GM23248 (cell line): ENCODE data around the gene NAV3. TPM values are rescaled to one million over a fixed set of nuclear protein-coding genes. Genes with fewer than 3 reads are reported as not detected.
A peak's percentile ranks its signal among the peaks of the same experiment; 100 is the strongest.

ENCODE experiments used
- DNase-seq: peaks from one replicate; pipeline ENCODE4 v3.0.0-alpha.2; 2015
- H2AFZ ChIP-seq: fragments of 200-600 bp; sonication (generic); 2 replicates; pipeline ENCODE4 v1.6.1; 2016; ENCODE audit warnings: antibody characterized with exemption
- H3F3A ChIP-seq: fragments of 200-600 bp; sonication (generic); 2 replicates; pipeline ENCODE4 v1.6.1; 2016; ENCODE audit warnings: mild to moderate bottlenecking, antibody characterized with exemption, mixed run types; ENCODE audit not compliant: insufficient read depth
- H3K27ac ChIP-seq: fragments of 200-600 bp; sonication (generic); 2 replicates; pipeline ENCODE4 v1.5.1; 2016; ENCODE audit warnings: mild to moderate bottlenecking
- H3K27me3 ChIP-seq: fragments of 200-600 bp; sonication (generic); replicated peaks from 2 replicates; pipeline ENCODE4 v1.6.1; 2016; ENCODE audit warnings: mild to moderate bottlenecking; ENCODE audit not compliant: insufficient read depth
- H3K36me3 ChIP-seq: fragments of 200-600 bp; sonication (generic); 2 replicates; pipeline ENCODE4 v1.6.1; 2016; ENCODE audit warnings: low read depth, mild to moderate bottlenecking
- H3K4me1 ChIP-seq: fragments of 200-600 bp; sonication (generic); 2 replicates; pipeline ENCODE4 v1.6.1; 2016; ENCODE audit warnings: mild to moderate bottlenecking; ENCODE audit not compliant: insufficient read depth
- H3K4me2 ChIP-seq: fragments of 200-600 bp; sonication (generic); one replicate; pipeline ENCODE4 v1.6.1; 2016; ENCODE audit warnings: mild to moderate bottlenecking; ENCODE audit not compliant: unreplicated experiment
- H3K4me3 ChIP-seq: fragments of 200-600 bp; sonication (generic); 2 replicates; pipeline ENCODE4 v1.5.1; 2016; ENCODE audit warnings: mild to moderate bottlenecking
- H3K79me2 ChIP-seq: fragments of 200-600 bp; sonication (generic); 2 replicates; pipeline ENCODE4 v1.6.1; 2016; ENCODE audit warnings: mild to moderate bottlenecking; ENCODE audit not compliant: insufficient read depth
- H3K9ac ChIP-seq: fragments of 200-600 bp; sonication (generic); 2 replicates; pipeline ENCODE4 v1.6.1; 2016; ENCODE audit warnings: mild to moderate bottlenecking
- H3K9me2 ChIP-seq: fragments of 200-600 bp; sonication (generic); 2 replicates; pipeline ENCODE4 v1.6.1; 2016; ENCODE audit warnings: mixed run types, mild to moderate bottlenecking, moderate library complexity; ENCODE audit not compliant: insufficient read depth
- H3K9me3 ChIP-seq: fragments of 200-600 bp; sonication (generic); one replicate; pipeline ENCODE4 v1.6.1; 2017; ENCODE audit warnings: low read depth
- H4K20me1 ChIP-seq: fragments of 200-600 bp; sonication (generic); 2 replicates; pipeline ENCODE4 v1.6.0; 2016; ENCODE audit not compliant: insufficient read depth
- EZH2 ChIP-seq: fragments of 200-600 bp; sonication (generic); IDR thresholded peaks from 2 replicates; pipeline ENCODE4 v1.6.1; 2018; ENCODE audit warnings: antibody characterized with exemption, mild to moderate bottlenecking; ENCODE audit not compliant: insufficient read depth, poor library complexity, severe bottlenecking
- EZH2phosphoT487 ChIP-seq: fragments of 200-600 bp; sonication (generic); IDR thresholded peaks from 2 replicates; pipeline ENCODE4 v1.6.1; 2018; ENCODE audit warnings: antibody characterized with exemption, moderate library complexity, mild to moderate bottlenecking, low read depth; ENCODE audit not compliant: insufficient read depth
- WGBS, 2 experiments: methylation state at CpG; one replicate each; pipeline ENCODE4 v1.1.6; 2015 to 2017; ENCODE audit warnings: low lambda C conversion rate in 2 of 2, low coverage in 1 of 2; ENCODE audit errors: missing lambda C conversion rate in 2 of 2; 5-methylcytosine and 5-hydroxymethylcytosine counted together
- in situ Hi-C: fragments of 300-500 bp; cut with MboI; formaldehyde crosslinking; loops from 2 replicates; pipeline ENCODE4 v1.15.0; 2020
- polyA plus RNA-seq: library from polyadenylated mRNA; unstranded; fragments of >200 nt; fragmentation: Nextera tagmentation; extraction: Ambion mirVana; gene quantifications from 2 replicates; pipeline ENCODE4 v1.2.1, GENCODE V29; 2016
- total RNA-seq: library from RNA; depleted of rRNA; stranded (reverse); fragments of >200 nt; shearing (Covaris generic); gene quantifications from 2 replicates; pipeline ENCODE4 v1.2.3, GENCODE V29; 2014

The NAV3 gene
- total and polyA plus RNA-seq, 2 experiments from 2014 or later = 24.2 to 69.9 TPM

GRCh38 chr12:77888611-77889010 is 57.9 kb downstream of the NAV3 start:
- Histone ChIP-seq H3K4me1 (no peaks in the 10 kb centered on the region), H3K27me3 (no peaks in the 10 kb centered on the region), H3K27ac (no peak overlapping the region), H3F3A (no peaks in the 10 kb centered on the region), H3K79me2 (no peaks in the 10 kb centered on the region), H4K20me1 (no peaks in the 10 kb centered on the region), H3K9me3 (no peaks in the 10 kb centered on the region), H3K9ac (no peak overlapping the region), H3K4me3 (no peak overlapping the region), H3K4me2 (no peak overlapping the region), H3K36me3 (no peaks in the 10 kb centered on the region), H3K9me2 (no peaks in the 10 kb centered on the region; the same call in 1 of the 2 replicates), H2AFZ (no peak overlapping the region)
- DNase-seq = peak; percentile 77
- 0 to 3% methylated on average over 1 of the region's 1 CpG for WGBS, 2 experiments
- in situ Hi-C loops = no loop called here
- no peak for TF ChIP-seq EZH2
- TF ChIP-seq EZH2phosphoT487 = no peak

GRCh38 chr12:77891518-77892147 is 60.9 kb downstream of the NAV3 start:
- WGBS, 2 experiments = 81 to 87% methylated on average over 3 of the region's 3 CpGs
- H3K79me2 ChIP-seq = no peaks in the 10 kb centered on the region

GRCh38 chr12:77893918-77894317 is 63.2 kb downstream of the NAV3 start:
- no peaks in the 10 kb centered on the region for H3K27me3 ChIP-seq

More at GRCh38 chr12:77891518-77892147, 60.9 kb downstream of the NAV3 start:
- Histone ChIP-seq H3K27ac (no peak overlapping the region), H3K4me2 (no peak overlapping the region), H3K9me3 (no peaks in the 10 kb centered on the region), H3K4me3 (no peak overlapping the region), H3K27me3 (no peaks in the 10 kb centered on the region), H3K9me2 (no peaks in the 10 kb centered on the region; the same call in 1 of the 2 replicates), H3K36me3 (no peaks in the 10 kb centered on the region), H2AFZ (no peak overlapping the region), H3F3A (no peaks in the 10 kb centered on the region), H3K4me1 (no peaks in the 10 kb centered on the region), H4K20me1 (no peaks in the 10 kb centered on the region), H3K9ac (no peak overlapping the region)
- no peak for DNase-seq
- TF ChIP-seq EZH2phosphoT487 (no peak), EZH2 (no peak)
- in situ Hi-C loops = no loop called here

GRCh38 chr12:77894556-77894955 is 63.9 kb downstream of the NAV3 start:
- WGBS, 2 experiments = 92 to 97% methylated on average over 2 of the region's 2 CpGs
- no peak overlapping the region for H3K27ac ChIP-seq
- H3K9ac ChIP-seq = no peak overlapping the region
- in situ Hi-C loops = no loop called here
- TF ChIP-seq EZH2 (no peak), EZH2phosphoT487 (no peak)
- no peaks in the 10 kb centered on the region for H4K20me1 ChIP-seq
- no peaks in the 10 kb centered on the region for H3K9me3 ChIP-seq
- H3K27me3 ChIP-seq = no peaks in the 10 kb centered on the region
- no peaks in the 10 kb centered on the region for H3K79me2 ChIP-seq
- no peak overlapping the region for H3K4me2 ChIP-seq
- no peak for DNase-seq
- no peaks in the 10 kb centered on the region for H3F3A ChIP-seq
- no peak overlapping the region for H3K4me3 ChIP-seq
- H2AFZ ChIP-seq = no peak overlapping the region
- H3K4me1 ChIP-seq = no peaks in the 10 kb centered on the region
- H3K36me3 ChIP-seq = no peaks in the 10 kb centered on the region
- H3K9me2 ChIP-seq = no peaks in the 10 kb centered on the region

More at GRCh38 chr12:77893918-77894317, 63.2 kb downstream of the NAV3 start:
- H3K36me3 ChIP-seq = no peaks in the 10 kb centered on the region
- H2AFZ ChIP-seq = no peak overlapping the region
- H3K9me2 ChIP-seq = no peaks in the 10 kb centered on the region; the same call in 1 of the 2 replicates
- TF ChIP-seq EZH2phosphoT487 (no peak), EZH2 (no peak)
- H3K27ac ChIP-seq = no peak overlapping the region
- H3K4me3 ChIP-seq = no peak overlapping the region
- in situ Hi-C loops = no loop called here
- H3K79me2 ChIP-seq = no peaks in the 10 kb centered on the region
- no peaks in the 10 kb centered on the region for H3K9me3 ChIP-seq
- H3K4me2 ChIP-seq = no peak overlapping the region
- no peaks in the 10 kb centered on the region for H4K20me1 ChIP-seq
- DNase-seq = no peak
- no peak overlapping the region for H3K9ac ChIP-seq
- H3F3A ChIP-seq = no peaks in the 10 kb centered on the region
- no peaks in the 10 kb centered on the region for H3K4me1 ChIP-seq

GRCh38 chr12:77895699-77896098 is 65.0 kb downstream of the NAV3 start:
- Histone ChIP-seq H2AFZ (no peak overlapping the region), H3K79me2 (no peaks in the 10 kb centered on the region), H3K9ac (no peak overlapping the region), H3K9me2 (no peaks in the 10 kb centered on the region), H3F3A (no peaks in the 10 kb centered on the region), H3K27ac (no peak overlapping the region), H3K36me3 (no peaks in the 10 kb centered on the region), H3K4me1 (no peaks in the 10 kb centered on the region), H3K4me3 (no peak overlapping the region), H3K9me3 (no peaks in the 10 kb centered on the region), H4K20me1 (no peaks in the 10 kb centered on the region), H3K4me2 (no peak overlapping the region), H3K27me3 (no peaks in the 10 kb centered on the region)
- TF ChIP-seq EZH2phosphoT487 = no peak
- TF ChIP-seq EZH2 = no peak
- in situ Hi-C loops = no loop called here
- no peak for DNase-seq
